GM19193 (cell line): ENCODE measurements around the gene NBL1.

Source experiments
- POLR2A ChIP-seq: IDR thresholded peaks from 4 replicates; pipeline ENCODE4 v1.6.1; 2011; ENCODE audit not compliant: insufficient read depth, insufficient read length; ENCODE audit errors: extremely low read depth

NBL1 gene

DNA sequence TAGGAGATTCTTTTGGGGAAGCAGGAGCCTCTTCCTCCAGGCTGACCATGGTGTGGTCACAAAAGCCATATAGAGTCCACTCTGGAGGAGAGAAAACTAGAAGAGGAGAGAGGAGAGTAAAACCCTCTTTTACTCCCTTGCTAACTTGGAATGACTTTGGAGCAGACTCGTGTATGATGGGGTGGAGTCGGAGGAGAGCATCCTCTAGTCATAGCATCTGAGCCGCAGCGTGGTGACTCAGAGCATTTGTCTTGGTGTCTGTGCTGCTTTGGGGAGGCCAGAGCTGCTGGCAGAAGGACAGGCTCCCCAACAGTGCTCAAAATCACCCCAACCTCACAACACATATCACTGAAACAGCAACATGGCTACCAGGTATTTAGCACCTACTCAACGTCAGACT lies 31.7 kb downstream of the NBL1 start:
- TF ChIP-seq POLR2A = no peak

DNA sequence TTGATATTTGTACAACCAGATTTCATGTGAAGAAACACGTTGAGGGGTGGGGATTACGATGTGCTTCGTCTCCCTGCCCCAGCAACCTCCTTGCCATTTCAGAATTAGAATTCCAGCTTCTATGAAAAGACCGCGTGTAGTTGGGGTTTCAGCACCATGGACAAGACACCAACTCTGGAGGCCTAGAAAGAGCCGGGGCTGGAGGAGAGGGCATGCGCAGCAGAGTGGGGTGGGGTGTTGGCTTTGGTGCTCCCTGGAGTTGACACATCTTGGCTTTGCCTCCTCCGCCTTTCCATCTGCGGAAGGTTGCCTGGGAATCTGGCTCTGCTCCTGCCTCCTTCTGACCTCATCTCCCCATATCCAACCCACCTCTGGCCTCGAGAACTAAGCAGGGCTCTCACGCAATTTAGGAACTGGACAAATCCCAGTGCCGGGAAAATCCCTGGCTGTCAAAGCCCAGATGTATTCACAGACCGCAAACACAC lies 32.4 kb downstream of the NBL1 start:
- TF ChIP-seq POLR2A = no peak

DNA sequence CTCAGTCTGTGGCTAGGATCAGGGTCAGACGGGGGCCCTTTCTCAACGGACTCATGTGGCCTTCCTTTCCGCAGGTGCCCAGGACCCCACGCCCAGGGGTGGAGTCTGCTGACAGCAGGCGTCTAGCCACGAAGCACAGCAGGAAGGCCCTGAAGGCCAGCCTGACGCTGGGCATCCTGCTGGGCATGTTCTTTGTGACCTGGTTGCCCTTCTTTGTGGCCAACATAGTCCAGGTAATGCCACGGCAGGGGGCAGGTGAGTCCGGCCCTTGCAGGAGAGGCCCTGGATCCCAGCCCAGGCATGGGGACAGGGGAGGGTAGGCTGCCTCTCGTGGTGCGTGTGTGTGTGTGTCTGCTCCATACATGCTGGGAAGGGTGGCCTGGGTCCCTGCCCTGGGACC lies 34.4 kb downstream of the NBL1 start:
- TF ChIP-seq POLR2A = no peak

DNA sequence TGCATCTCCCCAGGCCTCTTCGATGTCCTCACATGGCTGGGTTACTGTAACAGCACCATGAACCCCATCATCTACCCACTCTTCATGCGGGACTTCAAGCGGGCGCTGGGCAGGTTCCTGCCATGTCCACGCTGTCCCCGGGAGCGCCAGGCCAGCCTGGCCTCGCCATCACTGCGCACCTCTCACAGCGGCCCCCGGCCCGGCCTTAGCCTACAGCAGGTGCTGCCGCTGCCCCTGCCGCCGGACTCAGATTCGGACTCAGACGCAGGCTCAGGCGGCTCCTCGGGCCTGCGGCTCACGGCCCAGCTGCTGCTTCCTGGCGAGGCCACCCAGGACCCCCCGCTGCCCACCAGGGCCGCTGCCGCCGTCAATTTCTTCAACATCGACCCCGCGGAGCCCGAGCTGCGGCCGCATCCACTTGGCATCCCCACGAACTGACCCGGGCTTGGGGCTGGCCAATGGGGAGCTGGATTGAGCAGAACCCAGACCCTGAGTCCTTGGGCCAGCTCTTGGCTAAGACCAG lies 34.9 kb downstream of the NBL1 start:
- TF ChIP-seq POLR2A = no peak

DNA sequence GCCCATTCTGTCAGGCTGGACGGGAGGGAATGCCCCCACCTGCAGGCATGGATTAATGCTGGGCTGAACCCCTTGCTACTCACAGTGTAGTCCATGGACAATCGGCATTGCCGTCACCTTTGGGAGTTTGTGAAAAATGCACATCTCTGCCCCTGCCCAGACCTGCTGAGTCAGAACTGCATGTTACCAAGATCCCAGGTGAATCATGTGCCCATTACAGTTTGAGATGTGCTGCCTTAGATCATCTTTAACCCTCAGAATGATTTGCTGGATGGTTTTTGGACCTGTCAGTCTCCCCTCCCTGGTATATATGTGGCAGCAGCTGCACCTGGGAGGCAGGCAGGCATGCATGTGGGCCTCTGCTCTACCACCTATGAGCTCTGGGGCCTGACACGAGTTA lies 35.6 kb downstream of the NBL1 start:
- no peak for TF ChIP-seq POLR2A

DNA sequence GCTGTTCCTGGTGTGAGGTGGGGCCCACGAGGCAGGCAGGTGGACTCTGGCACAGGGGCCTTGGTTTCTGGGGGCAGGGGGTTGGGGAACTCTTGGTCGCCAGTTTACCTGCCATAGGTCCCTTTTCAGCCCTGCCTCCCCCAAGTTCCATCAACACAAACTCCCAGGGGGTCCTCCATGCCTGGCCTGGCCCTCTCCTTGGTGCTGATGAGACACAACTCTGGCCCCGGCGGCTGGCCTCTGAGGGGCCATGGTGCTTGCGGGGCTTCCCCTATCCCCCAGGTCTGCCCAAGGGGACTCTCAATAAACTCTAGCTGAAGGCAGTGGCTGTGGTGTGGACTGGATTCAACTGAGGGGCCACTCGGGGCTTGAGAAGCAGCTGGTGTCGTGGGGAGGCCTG lies 36.5 kb downstream of the NBL1 start:
- TF ChIP-seq POLR2A = no peak

DNA sequence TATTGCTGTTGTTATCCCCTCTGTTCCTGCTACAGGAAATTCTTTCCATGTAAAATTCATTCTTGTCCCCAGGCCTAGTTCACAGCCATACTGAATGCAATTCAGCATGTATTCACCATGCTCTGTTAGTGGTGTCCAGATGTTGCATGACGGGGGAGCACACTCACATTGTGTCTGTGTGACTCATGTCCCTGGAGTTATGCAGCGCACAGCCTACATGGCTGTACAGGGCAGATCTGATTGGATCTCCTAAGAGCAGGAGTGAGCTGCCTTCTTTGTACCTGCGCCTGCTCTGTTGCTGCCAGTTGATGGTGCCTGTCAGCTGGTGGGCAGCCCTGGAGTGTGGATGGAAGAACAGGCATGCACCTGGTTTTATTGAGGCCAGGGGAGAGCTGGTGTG lies 38.1 kb downstream of the NBL1 start:
- TF ChIP-seq POLR2A = no peak

DNA sequence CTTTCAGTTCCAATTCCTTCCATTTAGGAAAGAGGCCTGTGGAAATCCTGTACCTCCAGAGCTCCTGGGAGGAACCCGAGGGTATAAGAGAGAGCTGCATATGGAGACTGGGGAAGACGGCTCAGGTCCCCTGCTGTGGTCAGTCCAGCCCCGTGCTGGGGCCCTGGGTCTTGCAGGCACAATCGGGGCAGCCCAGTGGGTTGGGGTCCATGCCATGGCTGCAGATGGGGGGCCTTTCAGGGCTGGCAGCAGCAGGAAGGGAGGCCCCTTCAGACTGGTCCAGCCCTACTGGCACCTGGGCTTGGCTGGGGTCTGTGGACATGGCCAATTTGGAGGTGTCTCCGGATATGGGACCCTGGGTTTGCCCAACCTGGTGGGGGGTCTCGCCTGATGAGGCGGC lies 38.8 kb downstream of the NBL1 start:
- TF ChIP-seq POLR2A = no peak

DNA sequence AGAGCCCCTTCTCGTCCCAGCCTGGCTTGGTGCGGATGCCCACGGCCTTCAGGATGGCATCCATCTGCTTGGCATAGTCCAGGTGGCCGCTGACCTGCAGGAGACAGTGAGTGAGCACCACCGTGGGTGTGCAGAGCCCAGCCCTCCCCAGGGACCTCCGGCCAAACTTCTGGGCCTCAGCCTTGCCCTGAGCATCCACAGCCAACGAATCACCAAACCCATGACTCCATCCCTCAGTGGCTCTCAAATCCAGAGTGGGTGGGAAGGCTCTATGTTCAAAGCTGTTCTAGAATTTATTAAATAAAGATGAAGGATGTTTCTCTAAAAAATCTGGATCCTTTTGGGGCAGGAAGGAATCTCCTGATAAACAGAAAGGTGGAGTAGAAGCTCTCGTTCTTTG lies 39.2 kb downstream of the NBL1 start:
- TF ChIP-seq POLR2A = no peak

DNA sequence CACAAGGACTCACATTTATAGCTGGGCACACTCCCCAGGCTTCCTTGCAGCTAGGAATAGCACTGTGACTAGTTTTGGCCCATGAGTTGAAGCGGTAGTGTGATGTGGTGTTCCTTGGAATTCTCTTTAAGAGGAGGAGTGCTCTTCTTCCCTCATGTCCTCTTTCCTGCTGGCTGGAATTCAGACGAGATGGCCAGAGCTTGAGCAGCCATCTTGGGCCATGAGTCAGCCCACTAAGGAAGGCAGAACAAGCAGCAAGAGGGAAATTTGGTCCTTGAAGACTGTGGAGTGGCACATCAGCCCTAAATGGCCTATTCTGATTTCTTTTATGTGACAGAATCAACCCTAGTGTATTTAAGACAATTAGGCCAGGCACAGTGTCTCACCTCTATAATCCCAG lies 40.6 kb downstream of the NBL1 start:
- TF ChIP-seq POLR2A = no peak

DNA sequence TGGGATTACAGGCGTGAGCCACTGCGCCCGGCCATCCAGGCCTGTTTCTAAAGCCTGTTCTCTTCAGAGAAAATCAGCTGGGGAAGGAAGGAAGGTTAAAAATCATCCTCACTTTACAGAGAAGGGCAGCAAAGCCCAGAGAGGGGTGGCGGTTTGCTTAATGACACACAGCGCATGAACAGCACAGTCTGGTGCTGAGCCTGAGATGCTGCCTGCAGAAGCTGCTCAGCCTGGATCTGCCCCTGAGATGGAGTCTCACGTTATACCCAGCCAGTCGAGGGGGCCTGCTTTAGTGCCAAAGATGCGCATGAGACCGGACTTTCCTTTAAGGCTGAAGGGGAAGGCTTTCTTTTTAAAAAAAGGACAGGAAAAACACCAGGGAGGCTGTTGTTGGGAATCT lies 41.9 kb downstream of the NBL1 start:
- TF ChIP-seq POLR2A = no peak

DNA sequence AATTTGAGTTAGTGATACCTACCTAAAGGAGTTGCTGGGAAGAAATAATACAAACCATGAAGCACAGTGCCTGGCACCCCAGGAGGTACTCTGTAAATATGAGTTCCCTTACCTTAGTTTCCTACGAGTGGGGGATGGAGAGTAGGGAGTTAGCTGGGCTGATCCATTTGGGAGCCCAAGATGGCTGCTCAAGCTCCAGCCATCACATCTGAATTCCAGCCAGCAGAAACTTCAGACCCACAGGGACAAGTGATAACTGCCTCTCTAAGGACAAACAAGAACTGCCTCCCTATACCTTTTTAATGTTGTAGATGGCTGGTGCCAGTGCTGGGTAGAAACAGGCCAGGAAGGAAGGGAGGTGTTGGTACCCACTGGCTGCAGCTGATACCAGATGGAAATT lies 43.3 kb downstream of the NBL1 start:
- TF ChIP-seq POLR2A = no peak

DNA sequence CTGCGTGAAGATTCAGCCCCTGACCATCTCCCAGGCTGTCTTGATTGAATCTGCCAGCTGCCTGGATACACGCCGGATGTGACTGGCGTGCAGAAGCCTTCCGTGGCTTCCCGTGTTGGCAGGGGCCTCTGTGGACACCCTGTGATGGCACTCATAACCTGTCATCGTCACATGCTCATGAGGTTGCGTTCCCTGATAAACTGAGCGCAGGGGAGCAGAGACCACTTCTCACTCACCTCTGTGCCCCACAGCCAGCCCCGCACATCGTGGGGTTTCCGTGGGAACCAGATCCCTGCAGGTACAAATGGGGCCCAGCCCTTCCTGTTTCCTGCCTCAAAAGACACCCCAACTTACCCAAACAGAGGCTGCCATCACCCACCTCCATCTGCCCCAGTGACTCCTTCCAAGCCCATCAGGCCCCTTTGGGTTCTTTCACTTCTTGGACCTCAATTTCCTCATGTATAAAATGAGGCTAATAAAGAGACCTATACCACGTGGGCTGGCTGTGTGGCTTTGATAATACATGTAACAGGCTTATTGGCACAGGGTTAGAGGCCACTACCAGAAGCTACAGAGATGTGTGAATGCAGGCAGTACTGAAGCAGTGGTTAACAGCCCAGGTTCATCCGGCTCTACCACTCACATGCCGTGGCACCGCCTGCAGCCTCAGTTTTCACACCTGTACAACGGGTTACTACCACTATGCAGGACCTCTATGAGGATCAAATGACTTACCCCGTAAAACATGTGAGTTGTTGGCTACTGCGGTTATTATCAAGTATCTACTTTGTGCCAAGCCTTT lies 44.1 kb downstream of the NBL1 start:
- TF ChIP-seq POLR2A = no peak

DNA sequence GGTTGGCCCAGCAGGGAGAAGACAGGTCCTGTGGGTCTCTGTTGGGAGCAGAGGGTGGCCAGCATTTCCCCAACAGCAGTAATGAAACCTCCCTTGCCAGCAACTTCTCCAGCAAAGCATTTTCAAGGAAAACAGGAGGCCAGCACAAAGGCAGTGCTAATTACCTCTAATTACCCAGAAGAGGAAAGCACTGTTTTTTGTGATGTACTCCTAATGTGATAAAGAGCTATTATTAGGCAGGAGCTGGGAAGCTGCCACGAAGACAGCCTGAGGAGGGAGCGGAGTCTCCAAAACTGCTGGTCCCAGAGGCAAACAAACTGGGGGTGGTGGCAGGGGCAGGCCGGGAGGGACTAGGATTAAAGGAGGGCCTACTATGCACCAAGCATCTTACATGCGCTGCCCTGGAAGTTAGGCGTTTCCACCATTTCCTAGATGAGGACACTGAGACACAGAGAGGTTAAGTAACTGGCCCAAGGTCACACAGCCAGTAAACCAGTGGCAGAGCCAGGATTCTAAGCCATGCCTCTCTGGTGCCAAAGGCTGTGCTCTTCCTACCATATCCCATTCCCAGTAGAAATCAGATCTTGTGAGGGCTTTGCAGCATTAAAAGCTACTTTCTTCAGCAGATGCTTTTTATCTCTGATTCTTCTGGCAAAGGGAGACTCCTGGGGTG lies 45.1 kb downstream of the NBL1 start:
- TF ChIP-seq POLR2A = no peak

DNA sequence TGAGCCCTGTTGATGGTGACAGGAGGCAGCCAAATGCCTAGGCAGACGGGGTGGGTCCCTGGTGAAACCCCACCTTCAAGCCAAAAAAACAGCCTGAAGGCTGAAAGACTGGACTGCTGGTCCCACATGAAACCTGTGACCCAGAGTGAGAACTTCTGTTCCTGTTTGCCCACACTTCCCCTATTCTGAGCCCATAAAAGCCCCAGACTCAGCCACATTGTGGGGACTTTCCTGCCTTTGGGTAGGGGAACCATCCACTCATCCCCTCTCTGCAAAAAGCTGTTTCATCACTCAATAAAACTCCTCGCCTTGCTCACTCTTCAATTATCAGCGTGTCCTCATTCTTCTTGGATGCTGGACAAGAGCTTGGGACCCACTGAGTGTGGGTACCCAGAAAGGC lies 45.7 kb downstream of the NBL1 start:
- no peak for TF ChIP-seq POLR2A

DNA sequence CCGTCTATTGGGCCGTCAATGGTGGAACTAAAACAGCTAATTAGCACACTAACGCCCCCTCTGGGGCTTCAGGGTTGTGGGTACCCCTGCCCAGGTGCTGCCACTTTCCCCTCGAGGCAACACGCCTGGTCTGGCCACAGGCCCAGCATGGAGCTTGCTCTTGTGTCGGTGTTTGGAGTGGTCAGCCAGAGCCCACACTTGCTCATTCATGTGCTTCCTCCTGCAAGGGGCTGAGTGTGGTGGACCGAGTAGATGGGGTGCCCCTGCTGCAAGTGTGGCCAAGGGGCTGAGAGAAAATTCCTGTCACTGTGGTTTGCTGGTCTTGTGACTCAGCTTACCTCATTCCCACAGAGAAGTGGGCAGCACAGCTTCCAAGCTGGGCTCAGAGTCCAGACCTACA lies 46.2 kb downstream of the NBL1 start:
- TF ChIP-seq POLR2A = no peak
